ENCODE data around the gene TUSC2. TPM values are rescaled to one million over a fixed set of nuclear protein-coding genes. Genes with fewer than 3 reads are reported as not detected.
"Not testable (repeated sequence)": the region's sequence is repeated elsewhere in the genome, so short reads cannot be mapped to it uniquely, and the experiment has no call there.

Gene TUSC2
- polyA plus RNA-seq, 4 donors = 24.6 to 29.7 (median 27.7) TPM

- DNase-seq (ENCODE audit: low read depth in 4 of 4, low spot score in 3 of 4) = no peak
These were observed 8.0 kb downstream of the TUSC2 start for GRCh38 chr3:50319894-50320625.

GRCh38 chr3:50319181-50319893 lies 8.7 kb downstream of the TUSC2 start:
- no peak for DNase-seq (ENCODE audit: low read depth in 4 of 4, low spot score in 3 of 4)

- DNase-seq (ENCODE audit: low read depth in 4 of 4, low spot score in 3 of 4) = no peak
These were observed 9.4 kb downstream of the TUSC2 start for GRCh38 chr3:50318615-50319014.

- no peak for DNase-seq (ENCODE audit: low read depth in 4 of 4, low spot score in 3 of 4)
These were observed 9.9 kb downstream of the TUSC2 start for GRCh38 chr3:50318163-50318562.

GRCh38 chr3:50317300-50317699 lies 10.7 kb downstream of the TUSC2 start:
- no peak for DNase-seq (ENCODE audit: low read depth in 4 of 4, low spot score in 3 of 4)

GRCh38 chr3:50316657-50317242 lies 11.3 kb downstream of the TUSC2 start:
- no peak for DNase-seq (ENCODE audit: low read depth in 4 of 4, low spot score in 3 of 4)

GRCh38 chr3:50314816-50315215 lies 13.2 kb downstream of the TUSC2 start:
- DNase-seq (ENCODE audit: low read depth in 4 of 4, low spot score in 3 of 4) = no peak

- no peak for DNase-seq (ENCODE audit: low read depth in 4 of 4, low spot score in 3 of 4)
These were observed 13.7 kb downstream of the TUSC2 start for GRCh38 chr3:50314342-50314741.

- DNase-seq (ENCODE audit: low read depth in 4 of 4, low spot score in 3 of 4) = not testable (repeated sequence)
These were observed 16.0 kb downstream of the TUSC2 start for GRCh38 chr3:50312041-50312440.

- DNase-seq (ENCODE audit: low read depth in 4 of 4, low spot score in 3 of 4) = no peak
These were observed 23.4 kb downstream of the TUSC2 start for GRCh38 chr3:50304601-50305000.

- DNase-seq (ENCODE audit: low read depth in 4 of 4, low spot score in 3 of 4) = no peak
These were observed 24.8 kb downstream of the TUSC2 start, which contains the start of gene HYAL1 for GRCh38 chr3:50303013-50303815. TSS of gene HYAL1 (minus strand) at chr3:50303574. CDS start at chr3:50302956, 618 bp downstream.

GRCh38 chr3:50302095-50303012 lies 25.7 kb downstream of the TUSC2 start:
- DNase-seq (ENCODE audit: low read depth in 4 of 4, low spot score in 3 of 4) = no peak

- DNase-seq (ENCODE audit: low read depth in 4 of 4, low spot score in 3 of 4) = no peak
These were observed 27.3 kb downstream of the TUSC2 start for GRCh38 chr3:50300681-50301254.

GRCh38 chr3:50299929-50300680 lies 27.9 kb downstream of the TUSC2 start:
- DNase-seq (ENCODE audit: low read depth in 4 of 4, low spot score in 3 of 4) = no peak

- DNase-seq (ENCODE audit: low read depth in 4 of 4, low spot score in 3 of 4) = no peak
These were observed 28.4 kb downstream of the TUSC2 start for GRCh38 chr3:50299638-50299928.

- DNase-seq (ENCODE audit: low read depth in 4 of 4, low spot score in 3 of 4) = peak; percentile 99 to 100 (median 100)
These were observed 29.0 kb downstream of the TUSC2 start, which contains the start of the genes HYAL3 and NAA80 for GRCh38 chr3:50298836-50299637. TSS of gene HYAL3 (minus strand) at chr3:50299405. CDS start at chr3:50295602, 3,803 bp downstream. TSS of gene NAA80 (minus strand) at chr3:50299405. CDS start at chr3:50297463, 1,942 bp downstream.

- no peak for DNase-seq (ENCODE audit: low read depth in 4 of 4, low spot score in 3 of 4)
These were observed 29.9 kb downstream of the TUSC2 start for GRCh38 chr3:50297896-50298725.
